Esophagus squamous epithelium (tissue), 4 donors: ENCODE results near the gene ACACA.

Source experiments
- CTCF ChIP-seq, 6 experiments: fragments of 450-650 bp in 4 of 6; fragments of 200-600 bp in 2 of 6; sonication (generic) in 2 of 6; IDR thresholded peaks; one replicate each; pipeline ENCODE4 v1.5.1; 2016 to 2019; ENCODE audit warnings: antibody characterized with exemption in 6 of 6, mild to moderate bottlenecking in 4 of 6, moderate library complexity in 4 of 6
- POLR2A ChIP-seq, 4 donors: fragments of 450-650 bp; IDR thresholded peaks; one replicate each; pipeline ENCODE4 v1.6.1; 2017; ENCODE audit warnings: antibody characterized with exemption in 4 of 4, mild to moderate bottlenecking in 4 of 4, moderate library complexity in 3 of 4

GRCh38 chr17:37368577-37368976 lies 38.1 kb downstream of the ACACA start:
- TF ChIP-seq CTCF (IDR thresholded peaks at IDR 0.05) (no peak), POLR2A (IDR thresholded peaks at IDR 0.05) (no peak)
